ENCODE measurements around the gene LYPD8.

LYPD8 gene

DNA sequence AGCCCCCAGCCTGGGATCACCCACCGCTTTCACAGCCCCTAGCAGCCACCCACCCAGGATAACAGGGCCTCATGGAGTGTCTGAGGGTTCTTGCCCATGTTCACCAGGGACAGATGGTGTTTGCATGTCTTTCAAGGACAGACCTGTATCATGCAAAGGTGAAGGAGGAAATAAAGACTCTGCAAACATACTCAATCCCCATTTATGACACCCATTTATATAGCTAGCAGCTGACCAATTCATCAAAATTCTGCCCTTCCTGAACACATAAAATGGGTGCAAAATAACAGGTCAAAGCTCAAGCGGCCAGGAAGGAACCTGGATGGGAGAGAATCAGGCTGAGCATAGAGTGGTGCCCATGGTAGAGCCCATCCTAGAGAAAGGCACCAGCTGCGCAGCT is 32.8 kb upstream of the LYPD8 start:
- no peak overlapping the region for H3K4me2 ChIP-seq (ENCODE audit: low read depth, low read length, poor library complexity, severe bottlenecking)
- no peaks in the 10 kb centered on the region for H3K36me3 ChIP-seq (ENCODE audit: low read length)

DNA sequence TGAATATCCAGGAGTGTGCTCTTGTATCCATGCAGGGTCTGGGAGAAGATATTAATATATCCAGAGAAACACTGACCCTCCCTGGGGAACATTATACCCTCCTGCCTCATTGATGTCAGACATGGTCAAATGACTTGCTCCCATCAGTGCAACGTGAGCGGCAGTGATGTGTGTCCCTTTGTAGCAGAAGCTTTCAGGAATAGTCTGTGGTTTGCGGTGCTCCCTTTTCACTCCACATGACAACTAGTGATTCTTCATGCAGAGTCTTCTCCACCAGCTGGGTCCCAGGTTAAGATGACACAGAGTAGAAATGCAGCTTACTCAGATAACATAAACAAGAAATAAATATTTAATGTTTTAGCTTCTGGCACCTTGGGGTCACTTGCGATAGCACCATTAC is 31.9 kb upstream of the LYPD8 start:
- no peak overlapping the region for H3K9ac ChIP-seq (ENCODE audit: low read length)
- H3K9me2 ChIP-seq (replicated peaks; ENCODE audit: insufficient read depth, low read length) = no peaks in the 10 kb centered on the region
- no peaks in the 10 kb centered on the region for H3K79me2 ChIP-seq (ENCODE audit: insufficient read depth, low read length)
- no peaks in the 10 kb centered on the region for H3K9me3 ChIP-seq (ENCODE audit: insufficient read depth, low read length)
- H3K4me3 ChIP-seq (ENCODE audit: insufficient read depth, low read length, poor library complexity, severe bottlenecking) = no peak overlapping the region
- H2AFZ ChIP-seq (ENCODE audit: low read depth, low read length, severe bottlenecking) = no peak overlapping the region
- no peak for TF ChIP-seq CTCF (IDR thresholded peaks at IDR 0.05; ENCODE audit: insufficient read depth, low read length, poor library complexity, severe bottlenecking)
- TF ChIP-seq EZH2phosphoT487 (conservative IDR thresholded peaks at IDR 0.05; ENCODE audit: low read length) = no peak
- no peaks in the 10 kb centered on the region for H3K27me3 ChIP-seq (ENCODE audit: low read length)
- no peaks in the 10 kb centered on the region for H3F3A ChIP-seq (ENCODE audit: insufficient read depth)
- H3K36me3 ChIP-seq (ENCODE audit: low read length) = no peaks in the 10 kb centered on the region
- H4K20me1 ChIP-seq (ENCODE audit: low read depth, low read length) = no peaks in the 10 kb centered on the region
- no peak overlapping the region for H3K4me2 ChIP-seq (ENCODE audit: low read depth, low read length, poor library complexity, severe bottlenecking)
- H3K27ac ChIP-seq (ENCODE audit: low read depth, low read length) = no peak overlapping the region

More for the DNA sequence above, 32.8 kb upstream of the LYPD8 start:
- Histone ChIP-seq H4K20me1 (ENCODE audit: low read depth, low read length) (no peaks in the 10 kb centered on the region), H3K9me2 (replicated peaks; ENCODE audit: insufficient read depth, low read length) (no peaks in the 10 kb centered on the region), H3K27ac (ENCODE audit: low read depth, low read length) (no peak overlapping the region), H3K79me2 (ENCODE audit: insufficient read depth, low read length) (no peaks in the 10 kb centered on the region), H3K4me3 (ENCODE audit: insufficient read depth, low read length, poor library complexity, severe bottlenecking) (no peak overlapping the region), H3K9me3 (ENCODE audit: insufficient read depth, low read length) (no peaks in the 10 kb centered on the region), H3K9ac (ENCODE audit: low read length) (no peak overlapping the region), H3K27me3 (ENCODE audit: low read length) (no peaks in the 10 kb centered on the region), H3F3A (ENCODE audit: insufficient read depth) (no peaks in the 10 kb centered on the region), H2AFZ (ENCODE audit: low read depth, low read length, severe bottlenecking) (no peak overlapping the region)
- TF ChIP-seq CTCF (IDR thresholded peaks at IDR 0.05; ENCODE audit: insufficient read depth, low read length, poor library complexity, severe bottlenecking) = no peak
- no peak for TF ChIP-seq EZH2phosphoT487 (conservative IDR thresholded peaks at IDR 0.05; ENCODE audit: low read length)

DNA sequence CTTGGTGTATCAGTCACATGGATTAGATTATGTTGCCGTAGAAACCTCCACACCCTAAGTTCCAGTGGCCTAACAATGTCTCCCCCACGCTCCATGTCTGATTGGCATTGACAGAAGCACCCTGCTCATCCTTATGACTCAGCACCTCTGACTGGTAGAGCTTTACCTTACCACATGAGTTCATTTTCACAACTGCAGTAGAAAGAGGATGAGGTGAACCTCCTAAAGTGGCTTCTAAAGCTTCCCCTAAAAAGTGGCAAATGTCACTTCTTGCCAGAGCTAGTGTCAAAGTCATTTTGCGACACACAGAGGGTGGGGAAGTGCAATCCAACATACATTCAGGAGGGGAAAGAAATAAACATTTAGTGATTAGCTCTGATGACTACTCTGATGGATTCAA is 30.6 kb upstream of the LYPD8 start:
- Histone ChIP-seq H2AFZ (ENCODE audit: low read depth, low read length, severe bottlenecking) (no peak overlapping the region), H3K4me3 (ENCODE audit: insufficient read depth, low read length, poor library complexity, severe bottlenecking) (no peak overlapping the region), H3K9ac (ENCODE audit: low read length) (no peak overlapping the region), H3K9me2 (replicated peaks; ENCODE audit: insufficient read depth, low read length) (no peaks in the 10 kb centered on the region), H3K36me3 (ENCODE audit: low read length) (no peaks in the 10 kb centered on the region), H3F3A (ENCODE audit: insufficient read depth) (no peaks in the 10 kb centered on the region), H3K27ac (ENCODE audit: low read depth, low read length) (no peak overlapping the region), H3K79me2 (ENCODE audit: insufficient read depth, low read length) (no peaks in the 10 kb centered on the region), H3K4me2 (ENCODE audit: low read depth, low read length, poor library complexity, severe bottlenecking) (no peak overlapping the region), H3K27me3 (ENCODE audit: low read length) (no peaks in the 10 kb centered on the region), H4K20me1 (ENCODE audit: low read depth, low read length) (no peaks in the 10 kb centered on the region), H3K9me3 (ENCODE audit: insufficient read depth, low read length) (peaks cover 5% of the 10 kb centered on the region; the same call in 1 of the 2 replicates)
- no peak for TF ChIP-seq CTCF (IDR thresholded peaks at IDR 0.05; ENCODE audit: insufficient read depth, low read length, poor library complexity, severe bottlenecking)

DNA sequence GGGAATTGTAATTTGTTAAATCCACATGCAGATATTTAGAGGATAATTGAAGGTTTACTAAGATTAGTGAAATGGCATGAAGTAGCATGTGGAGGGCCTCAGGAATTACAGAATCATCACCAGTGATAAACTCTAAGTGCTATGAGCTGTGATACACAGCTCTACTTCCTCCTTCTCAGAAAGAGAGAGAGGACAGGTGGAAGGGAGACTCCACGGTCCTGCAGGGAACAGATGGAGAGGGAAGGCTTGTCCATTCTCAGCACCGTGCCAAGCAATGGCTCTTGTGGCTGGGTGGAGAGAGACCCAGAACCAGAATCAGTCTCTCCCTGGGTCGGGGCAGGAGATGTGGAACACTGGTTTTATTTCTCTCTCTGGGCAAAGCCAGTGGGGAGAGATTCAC is 27.8 kb upstream of the LYPD8 start:
- no peak for TF ChIP-seq CTCF (IDR thresholded peaks at IDR 0.05; ENCODE audit: insufficient read depth, low read length, poor library complexity, severe bottlenecking)
- no peak for TF ChIP-seq EZH2phosphoT487 (conservative IDR thresholded peaks at IDR 0.05; ENCODE audit: low read length)
- Histone ChIP-seq H3K36me3 (ENCODE audit: low read length) (no peaks in the 10 kb centered on the region), H3K4me3 (ENCODE audit: insufficient read depth, low read length, poor library complexity, severe bottlenecking) (no peak overlapping the region), H2AFZ (ENCODE audit: low read depth, low read length, severe bottlenecking) (no peak overlapping the region), H3K79me2 (ENCODE audit: insufficient read depth, low read length) (no peaks in the 10 kb centered on the region), H3K4me2 (ENCODE audit: low read depth, low read length, poor library complexity, severe bottlenecking) (no peak overlapping the region), H3F3A (ENCODE audit: insufficient read depth) (no peaks in the 10 kb centered on the region), H3K9me3 (ENCODE audit: insufficient read depth, low read length) (peaks cover 8% of the 10 kb centered on the region; the same call in 1 of the 2 replicates), H3K27me3 (ENCODE audit: low read length) (no peaks in the 10 kb centered on the region), H4K20me1 (ENCODE audit: low read depth, low read length) (no peaks in the 10 kb centered on the region), H3K9ac (ENCODE audit: low read length) (no peak overlapping the region), H3K27ac (ENCODE audit: low read depth, low read length) (no peak overlapping the region), H3K9me2 (replicated peaks; ENCODE audit: insufficient read depth, low read length) (no peaks in the 10 kb centered on the region)
